ENCODE measurements around the gene IL4. TPM values are rescaled to one million over a fixed set of nuclear protein-coding genes. Genes with fewer than 3 reads are reported as not detected.

Gene IL4
- total RNA-seq, 1 experiment from 2014 or later, result not detected

GRCh38 chr5:132669966-132670882 is 3.6 kb upstream of the IL4 start:
- no peaks in the 10 kb centered on the region; the same call in 1 of the 2 replicates for H3K27me3 Mint-ChIP-seq (ENCODE audit: low read depth)
- TF ChIP-seq CREM (CRISPR knock-in tag; IDR thresholded peaks at IDR 0.05), result no peak
- TF ChIP-seq STAT6 (CRISPR knock-in tag; conservative IDR thresholded peaks at IDR 0.05; ENCODE audit: low read depth), result no peak
- TF ChIP-seq TCF7 (CRISPR knock-in tag; IDR thresholded peaks at IDR 0.05; ENCODE audit: low read depth), result no peak
- TF ChIP-seq ATF3 (CRISPR knock-in tag; conservative IDR thresholded peaks at IDR 0.05), result no peak
- no peak for TF ChIP-seq MAX (CRISPR knock-in tag; IDR thresholded peaks at IDR 0.05)
- no peak for TF ChIP-seq JAZF1 (CRISPR knock-in tag; IDR thresholded peaks at IDR 0.05)
- TF ChIP-seq GTF2I (CRISPR knock-in tag; conservative IDR thresholded peaks at IDR 0.05), result no peak
- no peak for TF ChIP-seq RELA (CRISPR knock-in tag; IDR thresholded peaks at IDR 0.05; ENCODE audit: borderline replicate concordance)
- no peak for TF ChIP-seq FOXP1 (CRISPR knock-in tag; IDR thresholded peaks at IDR 0.05; ENCODE audit: borderline replicate concordance)
- TF ChIP-seq MXD4 (CRISPR knock-in tag; IDR thresholded peaks at IDR 0.05; ENCODE audit: borderline replicate concordance), result no peak
- no peak for TF ChIP-seq TP53 (CRISPR knock-in tag; IDR thresholded peaks at IDR 0.05)
- TF ChIP-seq CTCF (IDR thresholded peaks at IDR 0.05), result no peak
- TF ChIP-seq ZNF317 (CRISPR knock-in tag; IDR thresholded peaks at IDR 0.05; ENCODE audit: borderline replicate concordance, low read depth), result no peak
- no peak for TF ChIP-seq MYBL2 (CRISPR knock-in tag; IDR thresholded peaks at IDR 0.05)
- TF ChIP-seq OVOL2 (CRISPR knock-in tag; IDR thresholded peaks at IDR 0.05; ENCODE audit: borderline replicate concordance), result no peak
- TF ChIP-seq PREB (CRISPR knock-in tag; IDR thresholded peaks at IDR 0.05; ENCODE audit: borderline replicate concordance), result no peak
- no peak for TF ChIP-seq ESRRA (CRISPR knock-in tag; IDR thresholded peaks at IDR 0.05; ENCODE audit: borderline replicate concordance)
- ATAC-seq (no peak), DNase-seq (ENCODE audit: low spot score) (no peak)
- peaks cover 9% of the 10 kb centered on the region for H3K9me3 Mint-ChIP-seq
- peaks cover 9% of the 10 kb centered on the region; the same call in 1 of the 2 replicates for H3K4me1 Mint-ChIP-seq
- H3K4me3 Mint-ChIP-seq, result no peak overlapping the region
- ChIA-PET POLR2A (no interaction called here), CTCF (interaction anchor here (1.6 kb wide), 1 partner anchor 143 kb away, joined by 4 read pairs; no protein-coding TSS in a partner anchor)
- H3K36me3 Mint-ChIP-seq, result peaks cover 2% of the 10 kb centered on the region; the same call in 1 of the 2 replicates
- H3K27ac Mint-ChIP-seq, result no peak overlapping the region

- H3K36me3 Mint-ChIP-seq, result peaks cover 2% of the 10 kb centered on the region; the same call in 1 of the 2 replicates
- POLR2A ChIA-PET, result no interaction called here
- ATAC-seq (no peak), DNase-seq (ENCODE audit: low spot score) (no peak)
- H3K27ac Mint-ChIP-seq, result no peak overlapping the region
- H3K4me3 Mint-ChIP-seq, result no peak overlapping the region
- no peaks in the 10 kb centered on the region; the same call in 1 of the 2 replicates for H3K27me3 Mint-ChIP-seq (ENCODE audit: low read depth)
- CTCF ChIA-PET, result interaction anchor here (1.6 kb wide), 1 partner anchor 144 kb away, joined by 4 read pairs; no protein-coding TSS in a partner anchor
- peaks cover 7% of the 10 kb centered on the region; the same call in 1 of the 2 replicates for H3K4me1 Mint-ChIP-seq
- H3K9me3 Mint-ChIP-seq, result peaks cover 9% of the 10 kb centered on the region
- TF ChIP-seq IRF2 (CRISPR knock-in tag; IDR thresholded peaks at IDR 0.05; ENCODE audit: borderline replicate concordance, low read depth) (no peak), ZNF512 (CRISPR knock-in tag; IDR thresholded peaks at IDR 0.05; ENCODE audit: borderline replicate concordance) (no peak), AR (CRISPR knock-in tag; IDR thresholded peaks at IDR 0.05) (no peak), GRHL2 (CRISPR knock-in tag; IDR thresholded peaks at IDR 0.05; ENCODE audit: insufficient replicate concordance, severe bottlenecking) (no peak), ETV6 (CRISPR knock-in tag; IDR thresholded peaks at IDR 0.05) (no peak), NR3C1 (CRISPR knock-in tag; conservative IDR thresholded peaks at IDR 0.05; ENCODE audit: low read depth) (no peak)
These were observed 2.8 kb upstream of the IL4 start for GRCh38 chr5:132671000-132671399.

All from WTC11 (cell line).